ENCODE measurements around the gene DYNLRB2.
A peak's percentile ranks its signal among the peaks of the same experiment; 100 is the strongest.

Gene DYNLRB2

DNA sequence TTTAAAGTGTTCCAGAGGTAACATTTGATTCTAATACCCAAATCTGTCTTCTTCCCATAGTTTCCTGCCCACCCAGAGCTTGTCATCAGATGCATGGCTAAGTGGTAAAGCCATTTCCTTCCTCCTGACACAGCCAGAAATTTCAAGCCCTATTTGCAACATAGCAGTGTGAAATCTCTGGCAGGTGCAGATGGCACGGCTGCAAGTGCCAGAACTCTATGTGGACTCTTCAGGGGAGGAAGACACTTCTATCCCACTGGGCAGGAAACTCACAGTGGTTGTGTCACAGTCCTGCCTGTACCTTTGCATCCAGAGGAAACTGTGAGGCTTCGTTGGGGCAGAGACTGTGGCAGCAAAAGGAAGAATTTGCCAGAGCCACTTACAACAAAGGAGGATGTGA lies 13.2 kb downstream of the DYNLRB2 start:
- DNase-seq = peak in 2 of 14 donors; percentile 48 to 98

- peak in 1 of 14 donors; percentile 64 for DNase-seq
Observed at GRCh38 chr16:80556481-80556880, 15.7 kb downstream of the DYNLRB2 start.

DNA sequence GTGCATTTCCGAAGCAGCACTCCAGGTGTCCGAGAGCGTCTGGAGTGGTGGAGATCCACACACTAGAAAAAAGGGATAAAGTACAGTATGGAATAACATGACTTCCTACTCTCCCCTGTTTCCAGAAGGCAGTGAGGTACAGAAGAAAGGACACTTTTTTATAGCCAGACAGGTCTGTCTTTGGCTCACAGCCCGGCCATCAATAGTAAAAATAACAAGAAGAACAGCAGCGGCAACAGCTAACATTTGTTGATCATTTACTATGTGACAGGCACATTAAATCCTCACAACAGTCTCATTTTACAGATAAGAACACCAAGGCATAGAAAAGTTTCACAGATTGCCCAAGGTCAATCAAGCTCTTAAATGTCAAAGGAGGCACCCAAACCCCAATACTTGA lies 16.2 kb downstream of the DYNLRB2 start:
- peak in 1 of 14 donors; percentile 60 for DNase-seq

DNA sequence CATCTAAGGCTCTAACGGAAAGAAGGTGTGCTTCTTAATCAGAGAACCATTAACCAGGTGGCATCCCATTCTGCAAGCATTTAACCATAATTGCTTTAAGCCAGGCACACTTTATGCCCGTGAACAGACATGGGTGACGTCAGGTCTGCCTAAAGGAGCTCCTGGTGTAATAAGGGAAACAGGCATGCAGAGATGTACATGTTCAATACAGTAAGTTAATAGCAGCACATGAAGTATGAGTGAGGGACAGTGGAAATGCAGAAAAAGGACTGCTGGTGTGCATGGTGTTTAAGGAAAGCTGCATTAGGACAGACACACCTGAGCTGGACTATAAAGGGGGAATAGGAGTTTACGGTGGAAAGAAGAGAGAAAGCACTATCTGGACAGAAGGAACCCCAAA lies 18.6 kb downstream of the DYNLRB2 start:
- DNase-seq = peak in 1 of 14 donors; percentile 58

- DNase-seq = peak in 1 of 14 donors; percentile 94
Observed at GRCh38 chr16:80563066-80563465, 22.3 kb downstream of the DYNLRB2 start.

DNA sequence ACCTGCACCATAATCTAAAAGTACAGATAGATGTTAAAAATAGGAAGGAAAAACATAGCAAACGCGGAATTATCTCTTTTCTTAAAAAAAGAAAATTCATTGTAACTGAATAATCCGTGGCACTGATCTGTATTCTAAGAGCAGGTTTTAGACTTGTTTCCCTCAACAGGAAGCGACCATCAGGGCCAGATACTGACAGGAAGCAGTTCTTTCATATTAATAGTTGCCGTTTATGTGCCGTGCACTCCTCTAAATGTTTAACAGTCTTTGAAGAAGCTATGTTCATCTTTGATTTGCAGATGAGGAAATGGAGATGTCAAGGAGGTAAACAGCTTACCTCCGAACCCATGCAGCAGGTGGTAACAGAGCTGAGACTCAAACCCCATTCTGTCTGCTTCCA lies 23.6 kb downstream of the DYNLRB2 start:
- no peak for DNase-seq

DNA sequence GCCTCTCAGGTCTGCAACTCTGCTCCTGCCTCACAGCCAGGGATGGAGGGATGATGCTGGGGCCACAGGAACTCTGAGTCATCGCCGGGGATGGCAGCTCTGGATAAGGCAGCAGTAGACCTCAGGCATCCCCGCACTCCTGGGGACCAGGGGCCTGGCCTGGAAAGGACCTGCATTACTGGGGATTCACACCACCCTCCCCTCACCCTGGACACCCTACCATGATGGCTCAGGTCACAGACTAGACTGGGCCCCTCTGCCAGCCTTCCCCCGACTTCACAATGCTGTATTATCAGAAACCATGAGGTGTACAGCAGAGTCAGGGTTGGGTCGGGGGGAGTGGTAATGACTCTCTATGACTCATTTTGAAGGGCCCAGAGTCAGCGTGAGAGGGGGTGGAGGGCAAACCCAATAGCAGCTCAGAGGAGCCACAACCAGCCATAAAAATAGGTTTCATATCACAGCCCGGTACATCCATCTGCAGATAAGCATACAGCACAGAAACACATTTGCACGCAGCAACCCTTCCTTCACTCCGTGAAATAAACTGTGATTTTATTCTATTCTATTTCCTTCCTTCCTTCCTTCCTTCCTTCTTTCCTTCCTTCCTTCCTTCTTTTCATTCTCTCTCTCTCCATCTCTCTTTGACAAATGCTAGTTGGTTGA lies 28.8 kb downstream of the DYNLRB2 start:
- no peak for DNase-seq

- DNase-seq = no peak
Observed at GRCh38 chr16:80570106-80570478, 29.3 kb downstream of the DYNLRB2 start.

DNA sequence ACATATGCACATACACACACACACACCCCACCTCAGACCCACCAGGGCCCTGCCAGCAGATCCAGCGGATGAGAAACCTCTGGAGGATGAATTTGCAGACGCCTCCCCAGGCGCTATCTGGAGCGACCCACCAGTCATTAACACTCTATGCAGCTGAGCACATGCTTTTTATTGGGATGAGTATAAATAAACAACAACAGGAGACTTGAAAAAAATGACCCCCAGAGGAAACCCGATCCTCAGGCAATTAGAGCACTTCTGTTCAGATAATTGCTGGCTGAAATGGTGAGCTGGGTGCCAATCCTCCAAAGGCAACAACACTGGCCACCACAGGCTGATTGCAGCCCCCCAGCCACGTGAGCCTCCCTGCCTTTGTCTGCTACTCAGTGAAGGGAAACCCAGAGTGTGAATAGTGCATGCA lies 32.9 kb downstream of the DYNLRB2 start:
- DNase-seq = no peak

- DNase-seq = no peak
Observed at GRCh38 chr16:80576343-80576912, 35.6 kb downstream of the DYNLRB2 start.

DNA sequence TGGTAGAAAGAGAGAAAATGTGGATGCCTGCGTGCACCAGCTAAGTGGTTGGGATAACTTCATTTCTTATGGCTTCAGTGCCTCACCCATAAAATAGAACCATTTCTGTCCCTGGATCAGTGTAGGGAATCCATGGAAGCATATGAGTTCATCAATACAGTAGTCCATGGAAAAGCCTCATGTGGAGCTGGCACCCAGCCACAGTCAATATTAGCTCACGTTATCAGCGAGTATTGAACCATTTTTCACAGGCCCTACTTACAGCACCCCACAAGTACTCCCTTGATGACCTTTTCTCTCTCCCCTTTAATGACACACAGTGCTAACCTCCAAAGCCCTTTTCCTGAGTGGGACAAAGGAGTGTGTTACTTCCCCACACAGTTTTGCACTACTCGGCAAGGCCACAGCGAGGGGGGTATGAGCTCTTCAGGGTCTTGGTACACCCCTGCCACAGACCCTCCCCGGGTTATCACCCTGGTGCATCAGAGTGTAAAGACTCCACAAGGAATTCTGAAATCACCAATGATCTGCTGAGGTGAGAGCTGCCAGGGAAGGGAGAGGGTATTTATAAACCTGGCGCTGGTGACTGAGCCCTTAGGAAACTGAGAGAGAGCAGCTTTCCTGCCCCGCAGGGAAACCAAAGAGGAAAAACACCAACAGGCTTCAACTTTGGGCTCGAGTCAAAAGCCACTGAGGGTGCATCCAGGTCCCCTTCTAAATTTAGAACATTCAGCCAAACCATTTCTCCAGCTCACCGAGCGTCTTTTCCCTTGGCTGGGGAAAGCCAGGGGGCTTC lies 36.9 kb downstream of the DYNLRB2 start:
- peak in 2 of 14 donors; percentile 29 to 97 for DNase-seq

GRCh38 chr16:80580109-80580832 lies 39.5 kb downstream of the DYNLRB2 start:
- no peak for DNase-seq

DNA sequence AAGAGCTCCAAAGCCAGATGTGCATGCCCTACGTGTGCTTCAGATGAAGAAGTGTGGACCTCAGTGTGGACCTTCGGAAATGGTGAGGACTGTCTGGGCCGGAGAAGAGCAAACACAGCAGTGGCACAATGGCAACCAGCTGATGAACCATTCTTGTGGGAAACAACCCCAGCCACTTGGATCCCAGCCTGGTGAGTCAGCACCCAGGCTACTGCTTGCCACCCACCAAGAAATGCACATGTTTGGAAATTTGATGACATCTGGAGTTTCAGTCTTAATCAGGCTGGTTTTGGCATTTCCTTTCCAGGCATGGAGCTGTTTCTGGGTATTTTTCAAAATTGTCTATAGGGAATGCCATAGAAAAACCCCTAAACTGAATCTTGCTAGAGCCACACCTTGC lies 42.7 kb downstream of the DYNLRB2 start:
- peak in 1 of 14 donors; percentile 4 for DNase-seq

DNA sequence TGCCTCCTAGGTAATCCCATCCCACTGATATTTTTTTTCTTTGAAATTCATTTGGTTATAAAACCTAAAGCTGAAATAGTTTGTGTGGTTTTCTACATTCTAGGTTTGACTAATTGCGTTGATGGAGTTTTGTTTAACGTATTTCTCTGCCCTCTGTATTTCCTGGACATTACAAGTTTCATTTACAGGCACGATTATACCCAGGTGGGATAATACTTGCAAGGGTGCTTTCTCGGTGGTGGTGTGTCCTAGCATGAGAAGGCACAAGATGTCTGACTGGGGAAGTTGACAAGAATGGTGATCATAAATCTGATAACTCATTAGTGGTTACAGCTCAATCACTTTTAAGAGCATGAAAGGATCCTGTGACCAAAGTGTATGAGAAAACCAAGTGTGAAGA lies 45.0 kb downstream of the DYNLRB2 start:
- no peak for DNase-seq

DNA sequence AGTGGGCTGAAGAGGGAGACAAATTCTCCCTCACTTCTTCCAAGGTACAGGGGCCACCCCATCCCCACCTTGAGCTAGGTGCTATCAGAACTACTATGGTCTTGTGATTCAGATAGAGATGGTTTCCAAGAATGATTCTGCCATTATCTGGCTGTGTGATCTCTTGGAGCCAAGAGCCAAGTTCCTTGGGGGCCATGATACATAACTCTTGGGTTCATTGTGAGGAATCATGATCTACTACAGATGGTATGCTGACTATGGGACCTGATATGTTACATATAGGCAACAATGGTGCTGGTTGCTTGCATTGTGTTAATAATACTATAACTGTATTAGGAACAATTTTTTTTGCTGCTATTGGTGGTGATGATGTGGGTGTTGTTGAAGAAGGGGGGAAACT lies 45.7 kb downstream of the DYNLRB2 start:
- no peak for DNase-seq

GRCh38 chr16:80587071-80587470 lies 46.3 kb downstream of the DYNLRB2 start:
- DNase-seq = no peak

- no peak for DNase-seq
Observed at GRCh38 chr16:80591071-80591915, 50.5 kb downstream of the DYNLRB2 start.

DNA sequence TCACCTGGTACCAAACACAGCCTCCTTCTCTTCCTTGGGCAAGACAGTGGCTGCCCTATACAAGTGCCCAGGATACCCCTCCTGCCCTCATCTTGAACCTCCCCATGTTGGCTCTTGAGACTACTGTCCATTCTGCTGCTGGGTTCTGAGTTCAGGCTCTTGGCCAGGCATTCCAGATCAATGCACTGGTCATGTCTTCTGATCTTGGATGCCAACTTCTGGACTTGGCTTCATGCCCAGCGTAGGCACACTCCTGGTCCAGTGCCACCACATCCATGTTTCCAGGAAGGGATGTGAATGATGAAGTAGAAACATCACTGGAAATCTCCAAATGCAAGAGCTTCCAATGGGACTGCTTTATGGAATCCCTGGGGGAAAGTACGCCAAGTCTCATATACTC lies 51.5 kb downstream of the DYNLRB2 start:
- no peak for DNase-seq

DNA sequence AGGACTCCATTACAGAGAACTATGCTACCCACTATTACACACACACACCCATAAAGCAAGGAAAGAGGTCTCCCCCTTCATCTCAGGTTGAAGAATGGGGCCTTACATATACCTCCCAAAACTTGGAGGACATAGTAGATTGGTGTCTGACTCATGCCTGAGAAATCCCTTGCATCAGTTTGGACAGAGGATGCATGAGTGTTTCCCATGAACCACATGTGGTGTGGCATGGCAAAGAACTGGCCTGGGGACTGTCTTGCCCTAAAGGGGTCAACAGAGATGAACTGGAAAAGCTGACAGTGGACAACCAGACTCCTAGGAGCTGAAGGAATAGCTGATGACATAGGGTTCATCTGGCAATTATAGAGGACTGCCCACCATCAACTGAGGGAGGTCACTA lies 54.0 kb downstream of the DYNLRB2 start:
- no peak for DNase-seq

GRCh38 chr16:80596507-80597207 lies 55.9 kb downstream of the DYNLRB2 start:
- DNase-seq = no peak

DNA sequence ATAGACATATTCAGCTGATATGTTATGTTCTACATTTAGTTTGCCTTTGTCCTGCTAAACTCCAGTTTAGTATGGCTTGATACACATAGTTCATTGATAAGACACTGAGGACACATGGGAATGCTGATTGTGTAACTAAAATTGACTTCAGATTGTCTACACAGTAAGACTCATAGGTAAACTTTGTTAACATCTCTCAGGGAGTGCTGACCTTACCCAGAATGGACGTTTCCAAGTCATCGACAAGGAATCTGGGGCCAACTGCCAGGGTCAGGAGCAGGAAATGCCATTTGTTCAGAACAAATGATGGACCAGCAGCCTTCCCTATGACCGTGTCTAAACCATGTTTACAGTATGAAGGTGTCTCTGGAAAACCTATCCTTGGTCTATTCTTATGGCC lies 58.7 kb downstream of the DYNLRB2 start:
- no peak for DNase-seq
